Measurements from ENCODE around the gene TUBB1.

The TUBB1 gene

DNA sequence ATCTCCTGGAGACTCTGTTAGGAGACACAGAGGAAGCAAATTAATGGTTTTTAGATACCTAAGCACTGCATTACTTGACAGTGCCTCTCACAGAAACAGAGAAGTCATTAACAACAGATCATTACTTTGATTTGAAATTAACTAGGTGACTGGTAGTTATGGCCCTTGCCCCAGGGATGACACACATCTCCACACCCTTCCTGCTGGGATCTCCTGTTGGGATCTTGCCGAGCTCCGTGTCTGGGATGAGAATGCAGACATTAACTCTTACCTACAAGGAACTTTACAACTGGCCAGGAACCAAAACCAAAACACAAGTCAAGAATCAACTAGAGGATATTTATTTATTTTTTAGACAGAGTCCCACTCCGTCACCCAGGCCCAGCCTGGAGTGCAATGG is 25.6 kb downstream of the TUBB1 start:
- DNase-seq = no peak

GRCh38 chr20:59046862-59047261 is 27.6 kb downstream of the TUBB1 start:
- DNase-seq = no peak

DNA sequence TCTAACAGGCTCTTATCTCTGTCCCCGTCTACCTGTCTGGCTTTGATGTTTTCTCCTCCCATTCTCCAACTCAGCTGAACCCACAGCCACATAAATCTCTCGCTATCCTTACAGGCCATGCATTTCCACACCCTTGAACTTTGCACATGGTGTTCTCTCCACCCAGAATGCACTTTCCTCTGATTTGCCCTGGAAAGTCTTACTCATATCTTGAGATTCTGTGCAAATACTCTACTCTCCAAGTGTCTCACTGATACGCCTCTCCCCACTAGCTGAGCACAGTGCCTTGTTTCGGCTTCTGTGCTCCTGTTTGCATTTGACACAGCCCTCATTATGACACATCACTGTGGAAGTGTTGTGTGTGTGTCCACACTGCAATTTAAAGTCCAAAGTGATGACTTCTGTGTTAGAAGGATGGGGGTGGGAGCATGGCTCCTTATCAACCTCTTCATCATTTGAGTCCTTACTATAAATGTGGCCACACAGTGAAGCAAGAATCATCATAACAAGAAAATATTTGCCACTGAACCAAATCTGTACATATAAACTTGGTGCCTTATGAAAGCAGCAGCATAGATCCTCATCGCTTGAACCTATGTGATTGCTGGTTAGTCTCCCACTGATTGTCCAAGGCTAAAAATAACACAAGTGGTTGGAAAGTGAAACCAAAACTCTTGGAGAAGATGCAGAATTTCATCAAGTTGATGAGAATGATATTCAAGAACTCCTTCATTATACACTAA is 28.9 kb downstream of the TUBB1 start:
- no peak for DNase-seq

DNA sequence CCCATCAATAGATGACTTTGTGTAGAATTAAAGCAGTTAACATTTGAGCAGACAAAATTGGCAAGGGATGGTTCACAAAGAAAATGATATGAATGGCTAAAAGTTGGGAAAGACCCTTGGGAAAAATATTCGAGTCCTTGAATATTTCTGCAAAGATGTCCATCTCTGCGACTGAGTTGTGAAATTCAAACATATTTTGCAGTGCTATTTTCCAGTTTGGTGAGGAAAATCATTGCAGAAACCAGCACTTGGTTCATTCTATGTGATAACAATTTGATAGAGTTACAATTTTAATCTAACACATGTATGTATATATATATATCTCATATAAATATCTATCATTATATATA is 29.4 kb downstream of the TUBB1 start:
- DNase-seq = no peak

DNA sequence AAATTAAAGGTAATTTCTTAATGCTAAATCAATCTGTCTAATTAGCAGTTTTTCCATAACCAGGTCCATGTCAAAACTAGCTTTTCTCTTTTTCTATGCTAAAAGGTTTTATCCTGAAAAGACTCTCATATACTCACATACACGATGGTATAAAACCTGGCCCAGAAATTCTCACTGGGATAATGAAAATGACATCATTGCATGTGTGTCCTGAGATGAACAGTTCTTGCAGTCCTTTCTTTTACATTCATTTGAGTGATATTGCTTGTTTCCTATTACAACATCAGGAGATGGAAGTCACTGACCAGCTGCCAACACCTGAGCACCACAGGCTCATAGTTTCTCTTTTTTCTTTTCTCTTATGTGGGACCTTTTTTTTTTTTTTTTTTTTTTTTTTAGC is 31.2 kb downstream of the TUBB1 start:
- DNase-seq = no peak

GRCh38 chr20:59051666-59052185 is 32.5 kb downstream of the TUBB1 start:
- no peak for DNase-seq

GRCh38 chr20:59055302-59055701 is 36.1 kb downstream of the TUBB1 start:
- no peak for DNase-seq

- DNase-seq = no peak
Measured at GRCh38 chr20:59062081-59062480, 42.9 kb downstream of the TUBB1 start.

DNA sequence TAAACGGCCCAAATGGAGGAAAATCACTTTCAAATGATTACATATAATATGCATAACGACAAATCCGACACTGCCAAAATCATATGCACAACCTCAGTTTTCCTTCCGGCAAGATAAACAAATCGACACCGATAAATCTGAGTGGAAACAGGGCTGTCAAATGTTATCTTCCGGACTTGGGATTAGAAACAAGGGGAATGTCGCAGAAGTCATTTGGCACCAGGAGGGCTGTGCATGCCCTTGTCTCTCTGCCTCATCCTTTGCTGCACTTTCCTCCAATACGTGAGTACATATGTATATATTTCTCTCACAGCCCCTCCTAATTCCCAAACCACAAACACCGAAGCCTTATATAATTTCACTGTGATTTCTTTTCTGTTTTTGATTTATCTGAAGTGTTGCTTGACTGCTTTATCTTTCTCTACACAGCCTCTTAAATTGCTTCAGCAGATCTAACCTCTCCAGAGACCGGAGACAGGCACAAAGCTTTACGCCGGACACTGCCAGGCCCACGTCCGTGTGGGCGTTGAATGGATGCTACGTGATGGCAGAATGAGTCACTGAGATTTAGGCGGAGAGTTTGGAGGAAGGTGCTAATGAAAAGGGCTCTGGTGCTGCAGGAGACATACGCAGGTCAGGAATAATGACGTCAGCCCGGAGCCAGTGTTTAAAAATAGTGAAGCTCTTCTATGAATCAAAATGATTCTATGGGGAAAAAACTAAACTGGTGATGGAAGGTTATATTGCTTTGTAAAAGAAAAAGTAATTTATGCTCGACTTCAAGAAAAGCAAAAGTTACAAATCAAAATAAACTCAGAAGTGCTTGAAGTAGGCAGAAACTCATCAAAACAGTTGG is 44.4 kb downstream of the TUBB1 start:
- no peak for DNase-seq

- DNase-seq = no peak
Measured at GRCh38 chr20:59064214-59064722, 45.0 kb downstream of the TUBB1 start.

DNA sequence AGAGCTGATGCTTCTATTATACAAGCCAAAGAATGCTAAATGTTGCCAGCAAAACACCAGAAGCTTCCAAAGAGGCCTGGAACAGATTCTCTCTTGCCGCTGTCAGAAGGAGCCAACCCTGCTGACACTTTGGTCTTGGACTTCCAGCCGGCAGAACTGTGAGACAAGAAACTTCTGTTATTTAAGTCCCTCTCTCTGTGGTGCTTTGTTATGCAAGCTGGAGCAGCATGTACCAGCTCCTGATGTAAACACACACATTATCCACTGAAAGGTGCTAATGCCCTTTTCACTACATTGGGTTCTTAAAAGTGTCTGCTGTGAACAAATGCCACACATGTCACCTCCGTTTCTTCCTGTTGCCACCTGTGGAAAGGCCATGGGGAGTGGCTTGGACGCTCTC is 49.3 kb downstream of the TUBB1 start:
- no peak for DNase-seq

DNA sequence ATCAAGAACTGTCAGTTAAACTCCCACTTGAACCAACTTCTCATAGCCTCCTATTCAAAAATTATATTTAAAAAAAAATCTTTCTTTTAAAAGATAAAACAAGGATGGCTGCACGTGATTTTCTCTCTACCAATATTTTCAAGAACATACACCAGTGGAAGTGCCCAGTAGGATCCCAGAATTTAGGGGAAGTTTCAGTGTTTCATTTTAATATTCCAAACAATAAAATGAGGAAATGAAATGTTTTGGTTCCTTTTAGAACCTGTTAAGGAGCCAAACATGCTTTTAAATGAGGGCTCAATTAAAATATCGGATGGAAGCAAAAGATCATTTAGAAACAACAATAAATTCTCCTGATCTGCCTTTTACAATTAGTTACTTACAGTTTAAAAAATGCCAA is 49.8 kb downstream of the TUBB1 start:
- DNase-seq = no peak

GRCh38 chr20:59071216-59071615 is 52.0 kb downstream of the TUBB1 start:
- DNase-seq = no peak

- DNase-seq = no peak
Measured at GRCh38 chr20:59073582-59073981, 54.4 kb downstream of the TUBB1 start.

- no peak for DNase-seq
Measured at GRCh38 chr20:59074456-59074855, 55.2 kb downstream of the TUBB1 start.

- no peak for DNase-seq
Measured at GRCh38 chr20:59075934-59076508, 56.8 kb downstream of the TUBB1 start.
